Measurements from ENCODE around the gene TMEM163.

The TMEM163 gene

GRCh38 chr2:134692499-134692898 is 26.3 kb downstream of the TMEM163 start:
- H3K79me2 ChIP-seq (ENCODE audit: control insufficient read depth, insufficient read depth, low read length, unreplicated experiment), result no peaks in the 10 kb centered on the region
- H3K27ac ChIP-seq (ENCODE audit: low read depth, low read length), result no peak overlapping the region
- no peaks in the 10 kb centered on the region for H3K4me1 ChIP-seq (ENCODE audit: control insufficient read depth, insufficient read depth, low read length, unreplicated experiment)
- no peak overlapping the region for H2AFZ ChIP-seq (ENCODE audit: low read length, unreplicated experiment)
- H3K36me3 ChIP-seq (ENCODE audit: insufficient read depth, low read length), result no peaks in the 10 kb centered on the region
- peaks cover 32% of the 10 kb centered on the region for H3K27me3 ChIP-seq (ENCODE audit: insufficient read depth, low read length)
- no peak overlapping the region for H3K4me3 ChIP-seq (ENCODE audit: low read depth, low read length)

GRCh38 chr2:134690629-134691215 is 28.1 kb downstream of the TMEM163 start:
- Histone ChIP-seq H3K27ac (ENCODE audit: low read depth, low read length) (no peak overlapping the region), H3K79me2 (ENCODE audit: control insufficient read depth, insufficient read depth, low read length, unreplicated experiment) (no peaks in the 10 kb centered on the region), H3K4me3 (ENCODE audit: low read depth, low read length) (no peak overlapping the region), H2AFZ (ENCODE audit: low read length, unreplicated experiment) (no peak overlapping the region), H3K4me1 (ENCODE audit: control insufficient read depth, insufficient read depth, low read length, unreplicated experiment) (no peaks in the 10 kb centered on the region), H3K36me3 (ENCODE audit: insufficient read depth, low read length) (no peaks in the 10 kb centered on the region), H3K27me3 (ENCODE audit: insufficient read depth, low read length) (peaks cover 38% of the 10 kb centered on the region)

DNA sequence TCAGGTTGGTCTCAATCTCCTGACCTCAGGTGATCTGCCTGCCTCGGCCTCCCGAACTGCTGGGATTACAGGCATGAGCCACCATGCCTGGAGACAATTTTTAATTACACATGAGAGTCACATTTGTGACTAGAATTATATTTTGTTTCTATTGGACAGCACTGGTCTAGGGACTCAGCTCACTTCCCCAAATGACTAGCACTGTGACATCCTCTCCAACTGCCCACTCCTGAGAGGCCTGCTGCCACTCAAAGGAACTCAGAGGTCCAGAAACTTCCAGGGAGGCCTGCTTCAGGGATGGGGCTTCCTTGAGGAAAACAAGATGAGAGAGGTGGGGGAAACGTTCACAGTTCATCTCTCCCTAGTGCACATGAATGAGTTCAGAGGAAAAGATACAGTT is 29.5 kb downstream of the TMEM163 start:
- Histone ChIP-seq H3K4me1 (ENCODE audit: control insufficient read depth, insufficient read depth, low read length, unreplicated experiment) (no peaks in the 10 kb centered on the region), H3K36me3 (ENCODE audit: insufficient read depth, low read length) (no peaks in the 10 kb centered on the region)

GRCh38 chr2:134685967-134686366 is 32.8 kb downstream of the TMEM163 start:
- no peaks in the 10 kb centered on the region for H3K79me2 ChIP-seq (ENCODE audit: control insufficient read depth, insufficient read depth, low read length, unreplicated experiment)
- no peak overlapping the region for H3K4me3 ChIP-seq (ENCODE audit: low read depth, low read length)
- no peaks in the 10 kb centered on the region for H3K4me1 ChIP-seq (ENCODE audit: control insufficient read depth, insufficient read depth, low read length, unreplicated experiment)
- H3K36me3 ChIP-seq (ENCODE audit: insufficient read depth, low read length), result no peaks in the 10 kb centered on the region
- H3K27ac ChIP-seq (ENCODE audit: low read depth, low read length), result no peak overlapping the region
- no peak overlapping the region for H2AFZ ChIP-seq (ENCODE audit: low read length, unreplicated experiment)
- peaks cover 32% of the 10 kb centered on the region for H3K27me3 ChIP-seq (ENCODE audit: insufficient read depth, low read length)

More for the DNA sequence above, 29.5 kb downstream of the TMEM163 start:
- Histone ChIP-seq H3K79me2 (ENCODE audit: control insufficient read depth, insufficient read depth, low read length, unreplicated experiment) (no peaks in the 10 kb centered on the region), H3K27ac (ENCODE audit: low read depth, low read length) (no peak overlapping the region), H3K4me3 (ENCODE audit: low read depth, low read length) (no peak overlapping the region), H2AFZ (ENCODE audit: low read length, unreplicated experiment) (no peak overlapping the region), H3K27me3 (ENCODE audit: insufficient read depth, low read length) (peaks cover 38% of the 10 kb centered on the region)

GRCh38 chr2:134683561-134684112 is 35.2 kb downstream of the TMEM163 start:
- peaks cover 31% of the 10 kb centered on the region for H3K27me3 ChIP-seq (ENCODE audit: insufficient read depth, low read length)
- no peak overlapping the region for H3K27ac ChIP-seq (ENCODE audit: low read depth, low read length)
- no peaks in the 10 kb centered on the region for H3K4me1 ChIP-seq (ENCODE audit: control insufficient read depth, insufficient read depth, low read length, unreplicated experiment)
- no peaks in the 10 kb centered on the region for H3K79me2 ChIP-seq (ENCODE audit: control insufficient read depth, insufficient read depth, low read length, unreplicated experiment)
- no peak overlapping the region for H2AFZ ChIP-seq (ENCODE audit: low read length, unreplicated experiment)
- H3K4me3 ChIP-seq (ENCODE audit: low read depth, low read length), result no peak overlapping the region
- H3K36me3 ChIP-seq (ENCODE audit: insufficient read depth, low read length), result no peaks in the 10 kb centered on the region

DNA sequence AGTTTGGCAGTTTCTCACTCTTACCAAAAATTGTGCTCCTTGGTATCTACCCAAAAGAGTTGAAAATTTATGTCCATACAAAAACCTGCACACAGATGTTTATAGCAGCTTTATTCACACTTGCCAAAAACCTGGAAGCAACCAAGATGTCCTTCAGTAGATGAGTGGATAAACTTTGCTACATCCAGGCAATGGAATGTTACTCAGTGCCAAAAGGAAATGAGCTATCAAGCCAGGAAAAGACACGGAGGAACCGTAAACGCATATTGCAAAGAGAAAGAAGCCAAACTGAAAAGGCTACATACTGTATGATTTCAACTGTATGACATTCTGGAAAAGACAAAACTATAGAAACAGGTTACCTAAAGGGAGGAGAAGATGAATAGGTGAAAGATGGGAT is 36.1 kb downstream of the TMEM163 start:
- Histone ChIP-seq H3K4me3 (ENCODE audit: low read depth, low read length) (no peak overlapping the region), H3K4me1 (ENCODE audit: control insufficient read depth, insufficient read depth, low read length, unreplicated experiment) (no peaks in the 10 kb centered on the region), H3K36me3 (ENCODE audit: insufficient read depth, low read length) (no peaks in the 10 kb centered on the region), H3K27me3 (ENCODE audit: insufficient read depth, low read length) (peaks cover 29% of the 10 kb centered on the region), H3K27ac (ENCODE audit: low read depth, low read length) (no peak overlapping the region), H2AFZ (ENCODE audit: low read length, unreplicated experiment) (no peak overlapping the region), H3K79me2 (ENCODE audit: control insufficient read depth, insufficient read depth, low read length, unreplicated experiment) (no peaks in the 10 kb centered on the region)

GRCh38 chr2:134681201-134681600 is 37.6 kb downstream of the TMEM163 start:
- no peaks in the 10 kb centered on the region for H3K36me3 ChIP-seq (ENCODE audit: insufficient read depth, low read length)
- H3K4me3 ChIP-seq (ENCODE audit: low read depth, low read length), result no peak overlapping the region
- H2AFZ ChIP-seq (ENCODE audit: low read length, unreplicated experiment), result no peak overlapping the region
- H3K27ac ChIP-seq (ENCODE audit: low read depth, low read length), result no peak overlapping the region
- peaks cover 27% of the 10 kb centered on the region for H3K27me3 ChIP-seq (ENCODE audit: insufficient read depth, low read length)
- H3K4me1 ChIP-seq (ENCODE audit: control insufficient read depth, insufficient read depth, low read length, unreplicated experiment), result no peaks in the 10 kb centered on the region
- no peaks in the 10 kb centered on the region for H3K79me2 ChIP-seq (ENCODE audit: control insufficient read depth, insufficient read depth, low read length, unreplicated experiment)

DNA sequence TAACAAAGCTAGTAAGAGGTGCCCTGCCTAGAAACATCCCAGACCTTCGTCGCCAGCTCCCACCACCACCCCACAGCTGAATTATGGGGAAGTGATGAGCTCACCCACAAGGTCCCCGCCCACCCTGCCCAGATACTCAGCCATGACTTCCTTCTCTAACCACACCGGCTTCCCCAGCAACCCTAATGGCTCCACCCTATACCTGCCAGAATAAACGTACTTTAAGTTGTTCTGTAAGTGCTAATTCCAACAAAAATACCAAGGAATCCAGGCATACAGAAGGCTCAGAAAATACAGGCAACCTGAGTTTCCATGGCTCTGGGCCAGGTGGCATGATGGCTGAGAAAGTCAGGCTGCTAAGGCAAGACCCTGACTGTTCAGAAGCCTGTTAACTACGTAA is 39.1 kb downstream of the TMEM163 start:
- Histone ChIP-seq H3K4me3 (ENCODE audit: low read depth, low read length) (no peak overlapping the region), H3K79me2 (ENCODE audit: control insufficient read depth, insufficient read depth, low read length, unreplicated experiment) (no peaks in the 10 kb centered on the region), H3K27ac (ENCODE audit: low read depth, low read length) (no peak overlapping the region), H3K4me1 (ENCODE audit: control insufficient read depth, insufficient read depth, low read length, unreplicated experiment) (no peaks in the 10 kb centered on the region), H3K36me3 (ENCODE audit: insufficient read depth, low read length) (no peaks in the 10 kb centered on the region), H2AFZ (ENCODE audit: low read length, unreplicated experiment) (no peak overlapping the region), H3K27me3 (ENCODE audit: insufficient read depth, low read length) (peaks cover 41% of the 10 kb centered on the region)

GRCh38 chr2:134679294-134679693 is 39.5 kb downstream of the TMEM163 start:
- peaks cover 44% of the 10 kb centered on the region for H3K27me3 ChIP-seq (ENCODE audit: insufficient read depth, low read length)
- no peak overlapping the region for H3K27ac ChIP-seq (ENCODE audit: low read depth, low read length)
- H2AFZ ChIP-seq (ENCODE audit: low read length, unreplicated experiment), result no peak overlapping the region
- no peaks in the 10 kb centered on the region for H3K79me2 ChIP-seq (ENCODE audit: control insufficient read depth, insufficient read depth, low read length, unreplicated experiment)
- no peaks in the 10 kb centered on the region for H3K4me1 ChIP-seq (ENCODE audit: control insufficient read depth, insufficient read depth, low read length, unreplicated experiment)
- H3K36me3 ChIP-seq (ENCODE audit: insufficient read depth, low read length), result no peaks in the 10 kb centered on the region
- H3K4me3 ChIP-seq (ENCODE audit: low read depth, low read length), result no peak overlapping the region

DNA sequence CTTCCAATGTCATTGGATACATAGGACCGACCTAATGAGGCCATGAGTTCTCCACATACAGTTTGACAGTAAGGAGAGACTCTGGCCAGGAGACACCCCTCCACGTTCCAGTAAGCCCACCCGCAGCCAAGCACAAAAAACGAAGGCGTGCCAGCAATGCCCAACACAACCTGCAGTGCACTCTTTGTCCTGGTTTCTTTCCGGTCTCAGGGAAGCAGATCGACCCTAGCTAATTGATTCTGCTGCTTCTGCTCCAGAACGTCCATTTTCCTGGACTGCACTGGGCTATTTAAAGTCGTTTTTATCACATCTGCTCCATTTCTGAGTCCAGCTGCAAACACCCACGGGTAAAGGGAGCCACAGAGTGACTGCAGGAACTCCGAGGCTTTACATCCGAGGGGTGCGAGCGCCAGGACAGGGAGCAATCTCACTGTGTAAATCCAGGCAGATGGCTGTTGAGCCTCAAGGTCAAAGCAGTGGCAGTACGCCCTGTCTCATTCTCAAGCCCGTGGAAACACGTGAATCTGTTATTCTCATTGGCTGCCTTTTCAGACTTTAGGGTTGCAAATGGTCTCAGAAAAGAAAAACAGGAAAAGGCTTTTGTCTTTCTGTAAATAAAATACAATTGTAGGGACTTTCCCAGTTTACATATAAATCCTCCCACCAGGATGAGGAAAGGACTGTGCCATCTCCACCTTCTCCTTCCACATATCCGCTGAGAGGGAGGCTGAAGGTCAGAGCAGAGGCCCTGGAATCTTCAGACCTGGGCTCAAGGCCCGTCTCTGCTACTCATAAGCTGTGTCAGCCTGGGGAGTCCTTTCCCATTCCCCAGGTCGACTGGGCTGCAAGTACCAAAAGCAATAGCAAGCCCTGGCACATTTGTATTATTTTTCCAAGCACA is 40.7 kb downstream of the TMEM163 start:
- no peaks in the 10 kb centered on the region for H3K79me2 ChIP-seq (ENCODE audit: control insufficient read depth, insufficient read depth, low read length, unreplicated experiment)
- H3K4me3 ChIP-seq (ENCODE audit: low read depth, low read length), result no peak overlapping the region
- no peaks in the 10 kb centered on the region for H3K4me1 ChIP-seq (ENCODE audit: control insufficient read depth, insufficient read depth, low read length, unreplicated experiment)
- no peak overlapping the region for H2AFZ ChIP-seq (ENCODE audit: low read length, unreplicated experiment)
- peaks cover 44% of the 10 kb centered on the region for H3K27me3 ChIP-seq (ENCODE audit: insufficient read depth, low read length)
- no peak overlapping the region for H3K27ac ChIP-seq (ENCODE audit: low read depth, low read length)
- no peaks in the 10 kb centered on the region for H3K36me3 ChIP-seq (ENCODE audit: insufficient read depth, low read length)

- H3K36me3 ChIP-seq (ENCODE audit: insufficient read depth, low read length), result no peaks in the 10 kb centered on the region
- no peaks in the 10 kb centered on the region for H3K79me2 ChIP-seq (ENCODE audit: control insufficient read depth, insufficient read depth, low read length, unreplicated experiment)
- peaks cover 47% of the 10 kb centered on the region for H3K27me3 ChIP-seq (ENCODE audit: insufficient read depth, low read length)
- no peak overlapping the region for H3K27ac ChIP-seq (ENCODE audit: low read depth, low read length)
- H3K4me3 ChIP-seq (ENCODE audit: low read depth, low read length), result no peak overlapping the region
- H3K4me1 ChIP-seq (ENCODE audit: control insufficient read depth, insufficient read depth, low read length, unreplicated experiment), result no peaks in the 10 kb centered on the region
- no peak overlapping the region for H2AFZ ChIP-seq (ENCODE audit: low read length, unreplicated experiment)
Observed at GRCh38 chr2:134676960-134677359, 41.8 kb downstream of the TMEM163 start.

Measured in ACC112 (cell line).